RWPE2 (cell line): ENCODE measurements around the gene NMB.
A peak's percentile ranks its signal among the peaks of the same experiment; 100 is the strongest.

Source experiments
- ATAC-seq: fragments of 200-7000 bp; cut with Tn5 transposase; 3 replicates; pipeline ENCODE4 v1.9.1; 2021; ENCODE audit warnings: low read depth
- DNase-seq: peaks from one replicate; pipeline ENCODE4 v3.0.0-alpha.2; 2020; ENCODE audit warnings: low spot score
- H3K27ac ChIP-seq: fragments of 450-650 bp; 2 replicates; pipeline ENCODE4 v1.5.1; 2017; ENCODE audit warnings: mild to moderate bottlenecking; ENCODE audit not compliant: poor library complexity, severe bottlenecking
- H3K27me3 ChIP-seq: fragments of 250-450 bp; sonication (Bioruptor Pico); 2 replicates; pipeline ENCODE4 v1.5.1; 2021; ENCODE audit warnings: mild to moderate bottlenecking, moderate library complexity; ENCODE audit not compliant: insufficient read depth, poor library complexity, severe bottlenecking
- H3K36me3 ChIP-seq: fragments of 250-450 bp; sonication (Bioruptor Pico); 2 replicates; pipeline ENCODE4 v1.5.1; 2020; ENCODE audit warnings: low read depth, mild to moderate bottlenecking, moderate library complexity
- H3K4me1 ChIP-seq: fragments of 250-450 bp; sonication (Bioruptor Pico); 2 replicates; pipeline ENCODE4 v1.5.1; 2021; ENCODE audit warnings: mild to moderate bottlenecking, moderate library complexity; ENCODE audit not compliant: insufficient read depth, poor library complexity, severe bottlenecking
- H3K4me3 ChIP-seq: fragments of 250-450 bp; sonication (Bioruptor Pico); 2 replicates; pipeline ENCODE4 v1.5.1; 2021; ENCODE audit warnings: mild to moderate bottlenecking, moderate library complexity; ENCODE audit not compliant: severe bottlenecking
- H3K9me3 ChIP-seq: fragments of 250-450 bp; sonication (Bioruptor Pico); 2 replicates; pipeline ENCODE4 v1.5.1; 2021; ENCODE audit warnings: mild to moderate bottlenecking, moderate library complexity; ENCODE audit not compliant: severe bottlenecking
- CTCF ChIP-seq: fragments of 450-650 bp; IDR thresholded peaks from one replicate; pipeline ENCODE4 v1.5.1; 2017; ENCODE audit warnings: mild to moderate bottlenecking, moderate library complexity; ENCODE audit not compliant: poor library complexity, severe bottlenecking

The NMB gene

GRCh38 chr15:84658788-84659411 is 901 bp upstream of the NMB start:
- no peaks in the 10 kb centered on the region for H3K27me3 ChIP-seq
- no peaks in the 10 kb centered on the region for H3K36me3 ChIP-seq
- no peak for TF ChIP-seq CTCF
- H3K27ac ChIP-seq = peak overlapping the region; percentile 50
- no peak for DNase-seq
- H3K4me3 ChIP-seq = peak overlapping the region; percentile 44
- H3K4me1 ChIP-seq = peaks cover 3% of the 10 kb centered on the region
- ATAC-seq = no peak
- H3K9me3 ChIP-seq = no peaks in the 10 kb centered on the region

GRCh38 chr15:84657748-84658079 is 285 bp downstream of the NMB start:
- H3K27ac ChIP-seq = peak overlapping the region; percentile 50
- H3K27me3 ChIP-seq = no peaks in the 10 kb centered on the region
- DNase-seq (no peak), ATAC-seq (no peak)
- H3K36me3 ChIP-seq = peaks cover 8% of the 10 kb centered on the region
- H3K4me1 ChIP-seq = peaks cover 8% of the 10 kb centered on the region
- H3K9me3 ChIP-seq = no peaks in the 10 kb centered on the region
- TF ChIP-seq CTCF = no peak
- peak overlapping the region; percentile 44 for H3K4me3 ChIP-seq

- Histone ChIP-seq H3K9me3 (no peaks in the 10 kb centered on the region), H3K27ac (no peak overlapping the region), H3K4me1 (peaks cover 8% of the 10 kb centered on the region), H3K36me3 (peaks cover 16% of the 10 kb centered on the region), H3K27me3 (no peaks in the 10 kb centered on the region), H3K4me3 (no peak overlapping the region)
- ATAC-seq (no peak), DNase-seq (no peak)
- TF ChIP-seq CTCF = no peak
These were observed 1.0 kb downstream of the NMB start for GRCh38 chr15:84656972-84657371.

GRCh38 chr15:84654689-84655453 is 3.1 kb downstream of the NMB start:
- peak; percentile 97 for TF ChIP-seq CTCF
- Histone ChIP-seq H3K4me1 (peaks cover 8% of the 10 kb centered on the region), H3K27me3 (no peaks in the 10 kb centered on the region), H3K9me3 (no peaks in the 10 kb centered on the region), H3K27ac (peak overlapping the region; percentile 64), H3K4me3 (peak overlapping the region; percentile 95), H3K36me3 (peaks cover 37% of the 10 kb centered on the region)
- ATAC-seq (peak; percentile 32), DNase-seq (peak; percentile 84)
